ENCODE results near the gene MBD3.
A peak's percentile ranks its signal among the peaks of the same experiment; 100 is the strongest.

- TF ChIP-seq CTCF (IDR thresholded peaks at IDR 0.05) (peak; percentile 36 to 60 (median 45)), EP300 (IDR thresholded peaks at IDR 0.05; ENCODE audit: low read depth) (no peak)
Observed at GRCh38 chr19:1618157-1619093, 25.8 kb upstream of the MBD3 start.

All from transverse colon (tissue), 3 donors.